ENCODE measurements around the gene CDC14A.

- TF ChIP-seq, protein P1, sequence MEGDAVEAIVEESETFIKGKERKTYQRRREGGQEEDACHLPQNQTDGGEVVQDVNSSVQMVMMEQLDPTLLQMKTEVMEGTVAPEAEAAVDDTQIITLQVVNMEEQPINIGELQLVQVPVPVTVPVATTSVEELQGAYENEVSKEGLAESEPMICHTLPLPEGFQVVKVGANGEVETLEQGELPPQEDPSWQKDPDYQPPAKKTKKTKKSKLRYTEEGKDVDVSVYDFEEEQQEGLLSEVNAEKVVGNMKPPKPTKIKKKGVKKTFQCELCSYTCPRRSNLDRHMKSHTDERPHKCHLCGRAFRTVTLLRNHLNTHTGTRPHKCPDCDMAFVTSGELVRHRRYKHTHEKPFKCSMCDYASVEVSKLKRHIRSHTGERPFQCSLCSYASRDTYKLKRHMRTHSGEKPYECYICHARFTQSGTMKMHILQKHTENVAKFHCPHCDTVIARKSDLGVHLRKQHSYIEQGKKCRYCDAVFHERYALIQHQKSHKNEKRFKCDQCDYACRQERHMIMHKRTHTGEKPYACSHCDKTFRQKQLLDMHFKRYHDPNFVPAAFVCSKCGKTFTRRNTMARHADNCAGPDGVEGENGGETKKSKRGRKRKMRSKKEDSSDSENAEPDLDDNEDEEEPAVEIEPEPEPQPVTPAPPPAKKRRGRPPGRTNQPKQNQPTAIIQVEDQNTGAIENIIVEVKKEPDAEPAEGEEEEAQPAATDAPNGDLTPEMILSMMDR (IDR thresholded peaks at IDR 0.05), result no peak
- TF ChIP-seq POLR2A (IDR thresholded peaks at IDR 0.05), result no peak
Measured at GRCh38 chr1:100542285-100542684, 190.0 kb downstream of the CDC14A start.

All from tibial nerve (tissue), 3 donors.